GM23338 (cell line): Measurements from ENCODE around the gene RIC8B. TPM values are rescaled to one million over a fixed set of nuclear protein-coding genes. Genes with fewer than 3 reads are reported as not detected.

ENCODE experiments used
- ATAC-seq: fragments of 200-7000 bp; cut with Tn5 transposase; 3 replicates; pipeline ENCODE4 v1.9.1; 2020
- DNase-seq: peaks from one replicate; pipeline ENCODE4 v3.0.0-alpha.2; 2015; ENCODE audit warnings: low spot score
- H2AFZ ChIP-seq: fragments of 200-600 bp; sonication (generic); 2 replicates; pipeline ENCODE4 v1.8.0; 2016; ENCODE audit warnings: antibody characterized with exemption, mild to moderate bottlenecking, moderate library complexity
- H3F3A ChIP-seq: fragments of 200-600 bp; sonication (generic); replicated peaks from 2 replicates; pipeline ENCODE4 v1.8.0; 2017; ENCODE audit warnings: antibody characterized with exemption, mixed run types, low read depth
- H3K27ac ChIP-seq: fragments of 200-600 bp; sonication (generic); 2 replicates; pipeline ENCODE4 v1.6.1; 2016; ENCODE audit warnings: low read depth
- H3K27me3 ChIP-seq: fragments of 200-600 bp; sonication (generic); 2 replicates; pipeline ENCODE4 v1.8.0; 2016; ENCODE audit warnings: mild to moderate bottlenecking, mixed run types, moderate library complexity; ENCODE audit not compliant: insufficient read depth
- H3K36me3 ChIP-seq: fragments of 200-600 bp; sonication (generic); 2 replicates; pipeline ENCODE4 v1.8.0; 2016; ENCODE audit warnings: mild to moderate bottlenecking; ENCODE audit not compliant: insufficient read depth
- H3K4me1 ChIP-seq: fragments of 200-600 bp; sonication (generic); 2 replicates; pipeline ENCODE4 v1.8.0; 2016; ENCODE audit warnings: mild to moderate bottlenecking, moderate library complexity; ENCODE audit not compliant: insufficient read depth
- H3K4me2 ChIP-seq: fragments of 200-600 bp; sonication (generic); 2 replicates; pipeline ENCODE4 v1.7.1; 2017; ENCODE audit warnings: mixed run types
- H3K4me3 ChIP-seq: fragments of 200-600 bp; sonication (generic); 2 replicates; pipeline ENCODE4 v1.6.1; 2016; ENCODE audit warnings: mixed run types
- H3K79me2 ChIP-seq: fragments of 200-600 bp; sonication (generic); replicated peaks from 2 replicates; pipeline ENCODE4 v1.8.0; 2017; ENCODE audit warnings: mild to moderate bottlenecking; ENCODE audit not compliant: insufficient read depth
- H3K9me2 ChIP-seq: fragments of 200-600 bp; sonication (generic); 2 replicates; pipeline ENCODE4 v1.8.0; 2017; ENCODE audit not compliant: insufficient read depth
- H4K20me1 ChIP-seq: fragments of 200-600 bp; sonication (generic); replicated peaks from 2 replicates; pipeline ENCODE4 v1.8.0; 2017; ENCODE audit warnings: mild to moderate bottlenecking; ENCODE audit not compliant: insufficient read depth
- H3K27ac Mint-ChIP-seq: 2 replicates; pipeline ENCODE4 v1.8.0; 2020; ENCODE audit warnings: inconsistent platforms, mild to moderate bottlenecking, moderate library complexity, mixed read lengths
- H3K27me3 Mint-ChIP-seq: 3 replicates; pipeline ENCODE4 v1.8.0; 2022; ENCODE audit warnings: low read depth, mild to moderate bottlenecking, moderate library complexity, mixed read lengths, inconsistent platforms; ENCODE audit not compliant: insufficient read depth, poor library complexity
- H3K36me3 Mint-ChIP-seq: 3 replicates; pipeline ENCODE4 v1.8.0; 2021; ENCODE audit warnings: low read depth, mild to moderate bottlenecking, inconsistent platforms, moderate library complexity, mixed read lengths
- H3K4me1 Mint-ChIP-seq: 3 replicates; pipeline ENCODE4 v1.8.0; 2020; ENCODE audit warnings: mild to moderate bottlenecking, inconsistent platforms, mixed read lengths
- H3K4me3 Mint-ChIP-seq: 3 replicates; pipeline ENCODE4 v1.8.0; 2021; ENCODE audit warnings: moderate library complexity, mild to moderate bottlenecking, inconsistent platforms, mixed read lengths
- H3K9me3 Mint-ChIP-seq: 3 replicates; pipeline ENCODE4 v1.8.0; 2020; ENCODE audit warnings: moderate library complexity, mild to moderate bottlenecking, inconsistent platforms, mixed read lengths
- CREB1 ChIP-seq: fragments of 250-450 bp; sonication (Bioruptor Pico); IDR thresholded peaks from 2 replicates; pipeline ENCODE4 v1.5.0; 2020; ENCODE audit warnings: low read depth, mild to moderate bottlenecking, moderate library complexity
- EZH2 ChIP-seq: fragments of 200-600 bp; sonication (generic); IDR thresholded peaks from one replicate; pipeline ENCODE4 v1.8.0; 2017; ENCODE audit warnings: antibody characterized with exemption, mild to moderate bottlenecking, low read depth; ENCODE audit not compliant: unreplicated experiment
- EZH2phosphoT487 ChIP-seq: fragments of 200-600 bp; sonication (generic); IDR thresholded peaks from one replicate; pipeline ENCODE4 v1.8.1; 2018; ENCODE audit warnings: antibody characterized with exemption; ENCODE audit not compliant: unreplicated experiment
- JUNB ChIP-seq: IDR thresholded peaks from one replicate; pipeline ENCODE4 v1.6.1; 2016; ENCODE audit warnings: antibody characterized with exemption; ENCODE audit not compliant: unreplicated experiment
- POLR2AphosphoS5 ChIP-seq: IDR thresholded peaks from 2 replicates; pipeline ENCODE4 v1.6.1; 2016; ENCODE audit warnings: antibody characterized with exemption, low read depth
- STAT1 ChIP-seq: IDR thresholded peaks from one replicate; pipeline ENCODE4 v1.6.1; 2016; ENCODE audit warnings: antibody characterized with exemption; ENCODE audit not compliant: unreplicated experiment
- polyA plus RNA-seq: library from polyadenylated mRNA; unstranded; fragments of >200 nt; fragmentation: Nextera tagmentation; extraction: Ambion mirVana; gene quantifications from 2 replicates; pipeline ENCODE4 v1.2.1, GENCODE V29; 2016
- total RNA-seq: library from RNA; depleted of rRNA; stranded (reverse); fragments of >200 nt; shearing (Covaris generic); gene quantifications from 2 replicates; pipeline ENCODE4 v1.2.3, GENCODE V29; 2014
- TF ChIP-seq, protein P1 (sequence below): IDR thresholded peaks from 2 replicates; pipeline ENCODE4 v1.6.1; 2016; ENCODE audit warnings: antibody characterized with exemption
- TF ChIP-seq, protein P2 (sequence below): IDR thresholded peaks from one replicate; pipeline ENCODE4 v1.6.1; 2018; ENCODE audit warnings: antibody characterized with exemption; ENCODE audit not compliant: unreplicated experiment
- TF ChIP-seq, protein P3 (sequence below): fragments of 250-450 bp; sonication (Bioruptor Pico); IDR thresholded peaks from 2 replicates; pipeline ENCODE4 v1.5.0; 2020; ENCODE audit warnings: mild to moderate bottlenecking, moderate library complexity

RIC8B gene
- total and polyA plus RNA-seq, 2 experiments from 2014 or later = 12.3 to 25.5 TPM

GRCh38 chr12:106782619-106783018 is 8.1 kb downstream of the RIC8B start:
- no peak for TF ChIP-seq JUNB
- TF ChIP-seq EZH2phosphoT487 = no peak
- no peak for TF ChIP-seq STAT1
- TF ChIP-seq, protein P1, sequence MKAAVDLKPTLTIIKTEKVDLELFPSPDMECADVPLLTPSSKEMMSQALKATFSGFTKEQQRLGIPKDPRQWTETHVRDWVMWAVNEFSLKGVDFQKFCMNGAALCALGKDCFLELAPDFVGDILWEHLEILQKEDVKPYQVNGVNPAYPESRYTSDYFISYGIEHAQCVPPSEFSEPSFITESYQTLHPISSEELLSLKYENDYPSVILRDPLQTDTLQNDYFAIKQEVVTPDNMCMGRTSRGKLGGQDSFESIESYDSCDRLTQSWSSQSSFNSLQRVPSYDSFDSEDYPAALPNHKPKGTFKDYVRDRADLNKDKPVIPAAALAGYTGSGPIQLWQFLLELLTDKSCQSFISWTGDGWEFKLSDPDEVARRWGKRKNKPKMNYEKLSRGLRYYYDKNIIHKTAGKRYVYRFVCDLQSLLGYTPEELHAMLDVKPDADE = no peak
- TF ChIP-seq CREB1 (CRISPR knock-in tag) = no peak
- TF ChIP-seq, protein P2, sequence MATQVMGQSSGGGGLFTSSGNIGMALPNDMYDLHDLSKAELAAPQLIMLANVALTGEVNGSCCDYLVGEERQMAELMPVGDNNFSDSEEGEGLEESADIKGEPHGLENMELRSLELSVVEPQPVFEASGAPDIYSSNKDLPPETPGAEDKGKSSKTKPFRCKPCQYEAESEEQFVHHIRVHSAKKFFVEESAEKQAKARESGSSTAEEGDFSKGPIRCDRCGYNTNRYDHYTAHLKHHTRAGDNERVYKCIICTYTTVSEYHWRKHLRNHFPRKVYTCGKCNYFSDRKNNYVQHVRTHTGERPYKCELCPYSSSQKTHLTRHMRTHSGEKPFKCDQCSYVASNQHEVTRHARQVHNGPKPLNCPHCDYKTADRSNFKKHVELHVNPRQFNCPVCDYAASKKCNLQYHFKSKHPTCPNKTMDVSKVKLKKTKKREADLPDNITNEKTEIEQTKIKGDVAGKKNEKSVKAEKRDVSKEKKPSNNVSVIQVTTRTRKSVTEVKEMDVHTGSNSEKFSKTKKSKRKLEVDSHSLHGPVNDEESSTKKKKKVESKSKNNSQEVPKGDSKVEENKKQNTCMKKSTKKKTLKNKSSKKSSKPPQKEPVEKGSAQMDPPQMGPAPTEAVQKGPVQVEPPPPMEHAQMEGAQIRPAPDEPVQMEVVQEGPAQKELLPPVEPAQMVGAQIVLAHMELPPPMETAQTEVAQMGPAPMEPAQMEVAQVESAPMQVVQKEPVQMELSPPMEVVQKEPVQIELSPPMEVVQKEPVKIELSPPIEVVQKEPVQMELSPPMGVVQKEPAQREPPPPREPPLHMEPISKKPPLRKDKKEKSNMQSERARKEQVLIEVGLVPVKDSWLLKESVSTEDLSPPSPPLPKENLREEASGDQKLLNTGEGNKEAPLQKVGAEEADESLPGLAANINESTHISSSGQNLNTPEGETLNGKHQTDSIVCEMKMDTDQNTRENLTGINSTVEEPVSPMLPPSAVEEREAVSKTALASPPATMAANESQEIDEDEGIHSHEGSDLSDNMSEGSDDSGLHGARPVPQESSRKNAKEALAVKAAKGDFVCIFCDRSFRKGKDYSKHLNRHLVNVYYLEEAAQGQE = no peak
- no peak for TF ChIP-seq EZH2
- no peak for TF ChIP-seq POLR2AphosphoS5
- no peaks in the 10 kb centered on the region for H3K27me3 Mint-ChIP-seq
- Histone ChIP-seq H3K9me2 (no peaks in the 10 kb centered on the region), H3K4me3 (no peak overlapping the region), H3K79me2 (peaks cover 100% of the 10 kb centered on the region), H3K4me2 (peak overlapping the region; percentile 15), H2AFZ (no peak overlapping the region), H3K4me1 (peaks cover 44% of the 10 kb centered on the region), H4K20me1 (peaks cover 39% of the 10 kb centered on the region), H3K27me3 (no peaks in the 10 kb centered on the region), H3K27ac (no peak overlapping the region), H3K36me3 (peaks cover 13% of the 10 kb centered on the region; the same call in 1 of the 2 replicates), H3F3A (no peaks in the 10 kb centered on the region)
- H3K27ac Mint-ChIP-seq = no peak overlapping the region
- H3K9me3 Mint-ChIP-seq = no peaks in the 10 kb centered on the region
- H3K4me3 Mint-ChIP-seq = peak overlapping the region; percentile 4; the same call in 1 of the 3 replicates
- H3K36me3 Mint-ChIP-seq = peaks cover 30% of the 10 kb centered on the region
- no peak for DNase-seq
- peaks cover 43% of the 10 kb centered on the region for H3K4me1 Mint-ChIP-seq
- no peak for ATAC-seq

GRCh38 chr12:106783515-106783914 is 9.0 kb downstream of the RIC8B start:
- ATAC-seq (no peak), DNase-seq (no peak)
- H3K27me3 Mint-ChIP-seq = no peaks in the 10 kb centered on the region
- Histone ChIP-seq H3K4me2 (no peak overlapping the region), H3K4me1 (peaks cover 39% of the 10 kb centered on the region), H3K27me3 (no peaks in the 10 kb centered on the region), H3K4me3 (no peak overlapping the region), H2AFZ (no peak overlapping the region), H4K20me1 (peaks cover 34% of the 10 kb centered on the region), H3K36me3 (peaks cover 17% of the 10 kb centered on the region; the same call in 1 of the 2 replicates), H3K79me2 (peaks cover 94% of the 10 kb centered on the region), H3K9me2 (no peaks in the 10 kb centered on the region), H3K27ac (no peak overlapping the region), H3F3A (no peaks in the 10 kb centered on the region)
- peaks cover 6% of the 10 kb centered on the region; the same call in 1 of the 3 replicates for H3K9me3 Mint-ChIP-seq
- H3K4me3 Mint-ChIP-seq = no peak overlapping the region
- H3K4me1 Mint-ChIP-seq = peaks cover 37% of the 10 kb centered on the region
- H3K27ac Mint-ChIP-seq = peak overlapping the region; percentile 28
- TF ChIP-seq, protein P3, sequence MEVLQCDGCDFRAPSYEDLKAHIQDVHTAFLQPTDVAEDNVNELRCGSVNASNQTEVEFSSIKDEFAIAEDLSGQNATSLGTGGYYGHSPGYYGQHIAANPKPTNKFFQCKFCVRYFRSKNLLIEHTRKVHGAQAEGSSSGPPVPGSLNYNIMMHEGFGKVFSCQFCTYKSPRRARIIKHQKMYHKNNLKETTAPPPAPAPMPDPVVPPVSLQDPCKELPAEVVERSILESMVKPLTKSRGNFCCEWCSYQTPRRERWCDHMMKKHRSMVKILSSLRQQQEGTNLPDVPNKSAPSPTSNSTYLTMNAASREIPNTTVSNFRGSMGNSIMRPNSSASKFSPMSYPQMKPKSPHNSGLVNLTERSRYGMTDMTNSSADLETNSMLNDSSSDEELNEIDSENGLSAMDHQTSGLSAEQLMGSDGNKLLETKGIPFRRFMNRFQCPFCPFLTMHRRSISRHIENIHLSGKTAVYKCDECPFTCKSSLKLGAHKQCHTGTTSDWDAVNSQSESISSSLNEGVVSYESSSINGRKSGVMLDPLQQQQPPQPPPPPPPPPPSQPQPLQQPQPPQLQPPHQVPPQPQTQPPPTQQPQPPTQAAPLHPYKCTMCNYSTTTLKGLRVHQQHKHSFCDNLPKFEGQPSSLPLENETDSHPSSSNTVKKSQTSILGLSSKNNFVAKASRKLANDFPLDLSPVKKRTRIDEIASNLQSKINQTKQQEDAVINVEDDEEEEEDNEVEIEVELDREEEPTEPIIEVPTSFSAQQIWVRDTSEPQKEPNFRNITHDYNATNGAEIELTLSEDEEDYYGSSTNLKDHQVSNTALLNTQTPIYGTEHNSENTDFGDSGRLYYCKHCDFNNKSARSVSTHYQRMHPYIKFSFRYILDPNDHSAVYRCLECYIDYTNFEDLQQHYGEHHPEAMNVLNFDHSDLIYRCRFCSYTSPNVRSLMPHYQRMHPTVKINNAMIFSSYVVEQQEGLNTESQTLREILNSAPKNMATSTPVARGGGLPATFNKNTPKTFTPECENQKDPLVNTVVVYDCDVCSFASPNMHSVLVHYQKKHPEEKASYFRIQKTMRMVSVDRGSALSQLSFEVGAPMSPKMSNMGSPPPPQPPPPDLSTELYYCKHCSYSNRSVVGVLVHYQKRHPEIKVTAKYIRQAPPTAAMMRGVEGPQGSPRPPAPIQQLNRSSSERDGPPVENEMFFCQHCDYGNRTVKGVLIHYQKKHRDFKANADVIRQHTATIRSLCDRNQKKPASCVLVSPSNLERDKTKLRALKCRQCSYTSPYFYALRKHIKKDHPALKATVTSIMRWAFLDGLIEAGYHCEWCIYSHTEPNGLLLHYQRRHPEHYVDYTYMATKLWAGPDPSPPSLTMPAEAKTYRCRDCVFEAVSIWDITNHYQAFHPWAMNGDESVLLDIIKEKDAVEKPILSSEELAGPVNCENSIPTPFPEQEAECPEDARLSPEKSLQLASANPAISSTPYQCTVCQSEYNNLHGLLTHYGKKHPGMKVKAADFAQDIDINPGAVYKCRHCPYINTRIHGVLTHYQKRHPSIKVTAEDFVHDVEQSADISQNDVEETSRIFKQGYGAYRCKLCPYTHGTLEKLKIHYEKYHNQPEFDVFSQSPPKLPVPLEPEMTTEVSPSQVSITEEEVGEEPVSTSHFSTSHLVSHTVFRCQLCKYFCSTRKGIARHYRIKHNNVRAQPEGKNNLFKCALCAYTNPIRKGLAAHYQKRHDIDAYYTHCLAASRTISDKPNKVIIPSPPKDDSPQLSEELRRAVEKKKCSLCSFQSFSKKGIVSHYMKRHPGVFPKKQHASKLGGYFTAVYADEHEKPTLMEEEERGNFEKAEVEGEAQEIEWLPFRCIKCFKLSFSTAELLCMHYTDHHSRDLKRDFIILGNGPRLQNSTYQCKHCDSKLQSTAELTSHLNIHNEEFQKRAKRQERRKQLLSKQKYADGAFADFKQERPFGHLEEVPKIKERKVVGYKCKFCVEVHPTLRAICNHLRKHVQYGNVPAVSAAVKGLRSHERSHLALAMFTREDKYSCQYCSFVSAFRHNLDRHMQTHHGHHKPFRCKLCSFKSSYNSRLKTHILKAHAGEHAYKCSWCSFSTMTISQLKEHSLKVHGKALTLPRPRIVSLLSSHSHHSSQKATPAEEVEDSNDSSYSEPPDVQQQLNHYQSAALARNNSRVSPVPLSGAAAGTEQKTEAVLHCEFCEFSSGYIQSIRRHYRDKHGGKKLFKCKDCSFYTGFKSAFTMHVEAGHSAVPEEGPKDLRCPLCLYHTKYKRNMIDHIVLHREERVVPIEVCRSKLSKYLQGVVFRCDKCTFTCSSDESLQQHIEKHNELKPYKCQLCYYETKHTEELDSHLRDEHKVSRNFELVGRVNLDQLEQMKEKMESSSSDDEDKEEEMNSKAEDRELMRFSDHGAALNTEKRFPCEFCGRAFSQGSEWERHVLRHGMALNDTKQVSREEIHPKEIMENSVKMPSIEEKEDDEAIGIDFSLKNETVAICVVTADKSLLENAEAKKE (CRISPR knock-in tag) = no peak
- peaks cover 39% of the 10 kb centered on the region for H3K36me3 Mint-ChIP-seq
